Astrocyte of the spinal cord (primary cell): Measurements from ENCODE around the gene LILRB1.
"Not testable (repeated sequence)": the region's sequence is repeated elsewhere in the genome, so short reads cannot be mapped to it uniquely, and the experiment has no call there.

Source experiments
- DNase-seq: peaks from one replicate; pipeline ENCODE4 v3.0.0; 2011; ENCODE audit warnings: low read depth, low spot score
- H3K4me3 ChIP-seq: 2 replicates; pipeline ENCODE4 v1.5.1; 2011; ENCODE audit warnings: low read depth, mild to moderate bottlenecking, low read length, moderate library complexity
- in situ Hi-C: cut with HindIII; loops from 2 replicates; pipeline ENCODE4 v1.10.0; 2017; ENCODE audit warnings: low sequenced_read_pairs
- TF ChIP-seq, protein P1 (sequence below): IDR thresholded peaks from 2 replicates; pipeline ENCODE4 v1.5.1; 2012; ENCODE audit warnings: low read depth, mild to moderate bottlenecking, low read length, inconsistent platforms

The LILRB1 gene

DNA sequence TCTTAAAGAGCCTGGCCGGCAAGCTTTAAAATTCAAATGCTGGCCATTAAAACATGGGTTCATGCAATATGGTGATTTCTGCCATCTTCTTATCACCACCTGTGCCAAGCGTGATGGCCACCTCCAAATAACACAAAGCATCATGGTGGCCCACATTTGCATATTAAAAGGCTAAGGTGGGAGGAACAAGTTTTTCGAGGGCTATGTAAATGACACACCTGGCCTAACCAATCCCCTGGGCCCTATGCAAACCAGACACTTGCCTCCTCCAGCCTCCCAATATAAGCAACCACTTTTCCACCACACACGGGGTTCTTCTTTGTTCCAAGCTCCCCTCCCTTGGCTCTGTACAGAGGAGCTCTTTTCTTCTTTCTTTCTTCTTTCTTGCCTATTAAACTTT lies 46.9 kb downstream of the LILRB1 start:
- no peak for DNase-seq
- no peak overlapping the region for H3K4me3 ChIP-seq
- TF ChIP-seq, protein P1, sequence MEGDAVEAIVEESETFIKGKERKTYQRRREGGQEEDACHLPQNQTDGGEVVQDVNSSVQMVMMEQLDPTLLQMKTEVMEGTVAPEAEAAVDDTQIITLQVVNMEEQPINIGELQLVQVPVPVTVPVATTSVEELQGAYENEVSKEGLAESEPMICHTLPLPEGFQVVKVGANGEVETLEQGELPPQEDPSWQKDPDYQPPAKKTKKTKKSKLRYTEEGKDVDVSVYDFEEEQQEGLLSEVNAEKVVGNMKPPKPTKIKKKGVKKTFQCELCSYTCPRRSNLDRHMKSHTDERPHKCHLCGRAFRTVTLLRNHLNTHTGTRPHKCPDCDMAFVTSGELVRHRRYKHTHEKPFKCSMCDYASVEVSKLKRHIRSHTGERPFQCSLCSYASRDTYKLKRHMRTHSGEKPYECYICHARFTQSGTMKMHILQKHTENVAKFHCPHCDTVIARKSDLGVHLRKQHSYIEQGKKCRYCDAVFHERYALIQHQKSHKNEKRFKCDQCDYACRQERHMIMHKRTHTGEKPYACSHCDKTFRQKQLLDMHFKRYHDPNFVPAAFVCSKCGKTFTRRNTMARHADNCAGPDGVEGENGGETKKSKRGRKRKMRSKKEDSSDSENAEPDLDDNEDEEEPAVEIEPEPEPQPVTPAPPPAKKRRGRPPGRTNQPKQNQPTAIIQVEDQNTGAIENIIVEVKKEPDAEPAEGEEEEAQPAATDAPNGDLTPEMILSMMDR: no peak
- in situ Hi-C loops: no loop called here

GRCh38 chr19:54681596-54681995 lies 51.3 kb downstream of the LILRB1 start:
- H3K4me3 ChIP-seq, DNase-seq, in situ Hi-C loops: not testable (repeated sequence)

DNA sequence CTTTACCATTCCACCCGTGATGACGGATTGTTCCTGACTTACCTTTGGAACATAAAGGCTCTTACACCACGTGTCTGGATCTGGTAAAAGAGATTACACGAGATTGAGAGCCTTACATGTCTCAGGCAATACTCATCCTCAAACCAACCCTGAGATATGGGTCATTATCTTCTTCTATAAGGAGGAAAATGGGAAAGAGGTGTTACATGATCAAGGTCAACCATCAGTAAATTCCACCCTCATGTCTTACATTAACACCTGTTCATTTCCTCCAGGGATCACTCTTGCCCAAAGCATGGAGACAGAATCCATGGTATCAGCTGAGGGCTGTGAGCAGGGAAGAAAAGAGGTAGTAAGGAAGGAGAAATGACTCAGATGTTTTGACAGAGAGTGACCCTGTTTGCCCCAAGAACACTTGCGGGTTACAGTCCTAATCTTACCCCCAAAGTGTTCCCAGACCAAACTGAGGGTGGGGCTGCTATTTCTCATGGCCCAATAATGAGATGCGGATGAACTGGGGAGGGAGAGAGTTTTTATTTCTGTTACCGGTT lies 52.1 kb downstream of the LILRB1 start:
- H3K4me3 ChIP-seq: no peak overlapping the region
- DNase-seq: no peak
- in situ Hi-C loops: no loop called here
- TF ChIP-seq, protein P1: no peak

DNA sequence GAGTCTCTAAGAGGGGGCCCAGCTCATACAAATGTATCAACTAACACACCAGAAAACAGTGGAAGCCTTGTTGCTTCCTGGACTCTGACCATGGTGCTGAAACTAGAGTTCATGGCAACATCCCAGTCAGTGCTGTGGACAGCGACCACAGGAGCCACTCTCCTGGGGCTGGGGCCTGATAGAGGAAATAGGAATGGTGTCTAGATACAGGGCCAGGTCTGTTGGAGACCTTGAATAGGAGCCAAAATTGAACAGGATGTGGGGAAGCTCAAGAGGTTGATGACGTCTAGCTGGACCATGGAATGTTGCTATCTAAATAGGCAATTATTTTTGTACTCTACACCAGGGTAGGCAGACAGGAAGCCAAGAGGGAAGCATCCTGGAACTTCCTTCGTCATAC lies 54.2 kb downstream of the LILRB1 start:
- no peak for DNase-seq
- in situ Hi-C loops: no loop called here
- H3K4me3 ChIP-seq: no peak overlapping the region
- TF ChIP-seq, protein P1: no peak
